Esophagus squamous epithelium (tissue), 4 donors: ENCODE data around the gene SPRR2D.

Experiments
- CTCF ChIP-seq, 6 experiments: fragments of 450-650 bp in 4 of 6; fragments of 200-600 bp in 2 of 6; sonication (generic) in 2 of 6; IDR thresholded peaks; one replicate each; pipeline ENCODE4 v1.5.1; 2016 to 2019; ENCODE audit warnings: antibody characterized with exemption in 6 of 6, mild to moderate bottlenecking in 4 of 6, moderate library complexity in 4 of 6
- POLR2A ChIP-seq, 4 donors: fragments of 450-650 bp; IDR thresholded peaks; one replicate each; pipeline ENCODE4 v1.6.1; 2017; ENCODE audit warnings: antibody characterized with exemption in 4 of 4, mild to moderate bottlenecking in 4 of 4, moderate library complexity in 3 of 4

GRCh38 chr1:153058154-153058553 lies 17.2 kb upstream of the SPRR2D start:
- TF ChIP-seq CTCF (IDR thresholded peaks at IDR 0.05), result peak in 2 of 6 experiments; percentile 18 to 20
- TF ChIP-seq POLR2A (IDR thresholded peaks at IDR 0.05), result no peak
